ENCODE data around the gene UFSP2. TPM values are rescaled to one million over a fixed set of nuclear protein-coding genes. Genes with fewer than 3 reads are reported as not detected.

Gene UFSP2
- total RNA-seq, 1 donor from 2014 or later = 62.6 TPM

DNA sequence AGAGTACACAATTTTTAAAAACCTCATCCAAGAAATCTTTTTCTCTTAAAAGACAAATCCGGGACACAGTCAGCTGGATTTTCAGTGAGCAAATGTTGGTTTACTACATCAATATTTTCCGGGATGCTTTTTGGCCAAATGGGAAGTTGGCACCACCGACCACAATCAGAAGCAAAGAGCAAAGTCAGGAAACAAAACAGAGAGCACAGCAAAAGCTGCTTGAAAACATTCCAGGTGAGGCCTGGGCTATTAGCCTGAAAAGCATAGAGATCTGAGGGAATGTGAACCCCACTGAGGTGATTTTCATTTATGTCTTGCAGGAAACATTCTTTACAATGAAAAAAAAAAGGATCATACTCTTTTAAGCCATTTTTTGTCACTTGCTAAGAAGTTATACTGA, 63.9 kb downstream of the UFSP2 start:
- no peaks in the 10 kb centered on the region for H3K4me1 ChIP-seq (ENCODE audit: control insufficient read depth in 3 of 3, insufficient read depth in 3 of 3, low read length in 3 of 3)
- no peak overlapping the region for H3K9ac ChIP-seq (ENCODE audit: low read depth in 1 of 3, low read length in 3 of 3)
- H3K36me3 ChIP-seq (ENCODE audit: control insufficient read depth in 3 of 3, insufficient read depth in 3 of 3, low read length in 3 of 3) = peaks cover 0 to 4% (median 4%) of the 10 kb centered on the region in 3 donors
- H3K4me3 ChIP-seq (ENCODE audit: low read length in 3 of 3) = no peak overlapping the region
- no peaks in the 10 kb centered on the region for H3K9me3 ChIP-seq (ENCODE audit: control insufficient read depth in 3 of 3, low read length in 3 of 3)
- H3K27me3 ChIP-seq (ENCODE audit: control insufficient read depth in 3 of 3, insufficient read depth in 3 of 3, low read length in 3 of 3) = no peaks in the 10 kb centered on the region
- H3K27ac ChIP-seq (ENCODE audit: low read depth, low read length) = no peak overlapping the region

DNA sequence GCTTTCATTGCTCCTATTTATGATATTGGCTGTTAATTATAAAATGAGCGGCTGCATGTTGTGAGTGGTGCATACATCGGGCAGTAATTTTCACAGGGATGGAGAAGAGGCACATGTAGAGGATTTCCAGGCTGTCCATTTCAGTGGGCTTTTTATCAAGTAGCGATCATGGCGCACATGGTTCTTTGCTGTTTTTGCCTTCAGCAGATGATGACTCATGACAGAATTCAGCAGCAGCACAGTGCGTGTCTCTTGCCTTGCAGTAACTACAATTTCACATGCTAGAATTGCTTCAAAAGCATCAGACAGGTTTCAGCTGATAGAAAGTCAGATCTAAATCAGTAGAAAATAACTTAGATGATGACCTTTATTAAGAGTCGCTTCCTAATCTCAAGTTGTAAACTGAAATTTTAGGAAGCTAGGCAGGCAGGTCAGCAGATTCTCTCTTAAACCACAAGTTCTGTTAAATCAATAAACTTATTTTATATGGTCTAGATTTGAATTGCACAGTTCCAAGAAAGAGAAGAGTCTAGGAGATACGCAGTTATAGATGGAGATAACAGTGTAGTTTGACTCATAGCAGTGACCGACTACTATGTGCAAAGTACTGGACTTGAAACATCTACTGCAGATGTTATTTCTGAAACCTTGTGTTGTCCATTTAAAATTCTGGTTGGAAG, 65.9 kb downstream of the UFSP2 start:
- Histone ChIP-seq H3K27me3 (ENCODE audit: control insufficient read depth in 3 of 3, insufficient read depth in 3 of 3, low read length in 3 of 3) (no peaks in the 10 kb centered on the region), H3K9ac (ENCODE audit: low read depth in 1 of 3, low read length in 3 of 3) (no peak overlapping the region), H3K4me1 (ENCODE audit: control insufficient read depth in 3 of 3, insufficient read depth in 3 of 3, low read length in 3 of 3) (no peaks in the 10 kb centered on the region), H3K4me3 (ENCODE audit: low read length in 3 of 3) (no peak overlapping the region), H3K36me3 (ENCODE audit: control insufficient read depth in 3 of 3, insufficient read depth in 3 of 3, low read length in 3 of 3) (peaks cover 0 to 4% (median 4%) of the 10 kb centered on the region in 3 donors), H3K9me3 (ENCODE audit: control insufficient read depth in 3 of 3, low read length in 3 of 3) (no peaks in the 10 kb centered on the region), H3K27ac (ENCODE audit: low read depth, low read length) (no peak overlapping the region)

DNA sequence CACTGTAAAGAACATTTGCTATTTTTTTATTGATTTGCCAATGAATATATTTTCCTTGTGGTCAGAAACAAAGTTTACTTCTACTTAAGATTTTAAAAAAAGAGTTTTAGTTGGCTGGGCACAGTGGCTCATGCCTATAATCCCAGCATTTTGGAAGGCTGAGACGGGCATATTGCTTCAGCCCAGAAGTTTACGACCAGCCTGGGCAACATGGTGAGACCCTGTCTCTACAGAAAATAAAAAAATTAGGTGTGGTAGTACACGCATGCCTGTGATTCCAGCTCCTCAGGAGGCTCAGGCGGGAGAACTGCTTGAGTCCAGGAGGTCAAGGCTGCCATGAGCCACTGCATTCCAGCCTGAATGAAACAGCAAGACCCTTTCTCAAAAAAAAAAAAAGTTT, 66.8 kb downstream of the UFSP2 start:
- H3K9ac ChIP-seq (ENCODE audit: low read depth in 1 of 3, low read length in 3 of 3) = no peak overlapping the region
- H3K9me3 ChIP-seq (ENCODE audit: control insufficient read depth in 3 of 3, low read length in 3 of 3) = no peaks in the 10 kb centered on the region
- no peak overlapping the region for H3K4me3 ChIP-seq (ENCODE audit: low read length in 3 of 3)
- H3K27me3 ChIP-seq (ENCODE audit: control insufficient read depth in 3 of 3, insufficient read depth in 3 of 3, low read length in 3 of 3) = no peaks in the 10 kb centered on the region
- H3K27ac ChIP-seq (ENCODE audit: low read depth, low read length) = no peak overlapping the region
- no peaks in the 10 kb centered on the region for H3K4me1 ChIP-seq (ENCODE audit: control insufficient read depth in 3 of 3, insufficient read depth in 3 of 3, low read length in 3 of 3)
- peaks cover 0 to 13% (median 11%) of the 10 kb centered on the region in 3 donors for H3K36me3 ChIP-seq (ENCODE audit: control insufficient read depth in 3 of 3, insufficient read depth in 3 of 3, low read length in 3 of 3)

DNA sequence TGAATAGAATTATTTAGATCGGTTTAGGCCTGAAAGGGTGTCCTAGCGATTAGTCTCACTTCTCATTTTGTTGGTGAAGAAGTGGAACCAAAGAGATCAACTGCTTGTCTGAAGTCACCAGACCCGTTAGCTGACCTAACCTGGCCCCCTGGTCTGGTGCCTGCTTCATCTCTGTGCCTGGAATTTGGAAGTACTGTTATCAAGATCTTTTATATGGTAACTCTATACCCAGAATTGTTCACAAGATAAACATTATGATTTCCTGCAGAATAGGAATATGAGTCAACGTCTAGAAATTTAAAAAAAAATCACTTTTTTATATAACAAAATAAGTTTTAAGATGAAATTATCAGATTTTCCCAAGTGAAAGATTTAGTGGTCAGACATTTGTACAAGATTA, 67.2 kb downstream of the UFSP2 start:
- no peak overlapping the region for H3K9ac ChIP-seq (ENCODE audit: low read depth in 1 of 3, low read length in 3 of 3)
- no peak overlapping the region for H3K27ac ChIP-seq (ENCODE audit: low read depth, low read length)
- no peak overlapping the region for H3K4me3 ChIP-seq (ENCODE audit: low read length in 3 of 3)
- H3K4me1 ChIP-seq (ENCODE audit: control insufficient read depth in 3 of 3, insufficient read depth in 3 of 3, low read length in 3 of 3) = no peaks in the 10 kb centered on the region
- H3K27me3 ChIP-seq (ENCODE audit: control insufficient read depth in 3 of 3, insufficient read depth in 3 of 3, low read length in 3 of 3) = no peaks in the 10 kb centered on the region
- H3K36me3 ChIP-seq (ENCODE audit: control insufficient read depth in 3 of 3, insufficient read depth in 3 of 3, low read length in 3 of 3) = peaks cover 0 to 13% (median 11%) of the 10 kb centered on the region in 3 donors
- H3K9me3 ChIP-seq (ENCODE audit: control insufficient read depth in 3 of 3, low read length in 3 of 3) = no peaks in the 10 kb centered on the region

DNA sequence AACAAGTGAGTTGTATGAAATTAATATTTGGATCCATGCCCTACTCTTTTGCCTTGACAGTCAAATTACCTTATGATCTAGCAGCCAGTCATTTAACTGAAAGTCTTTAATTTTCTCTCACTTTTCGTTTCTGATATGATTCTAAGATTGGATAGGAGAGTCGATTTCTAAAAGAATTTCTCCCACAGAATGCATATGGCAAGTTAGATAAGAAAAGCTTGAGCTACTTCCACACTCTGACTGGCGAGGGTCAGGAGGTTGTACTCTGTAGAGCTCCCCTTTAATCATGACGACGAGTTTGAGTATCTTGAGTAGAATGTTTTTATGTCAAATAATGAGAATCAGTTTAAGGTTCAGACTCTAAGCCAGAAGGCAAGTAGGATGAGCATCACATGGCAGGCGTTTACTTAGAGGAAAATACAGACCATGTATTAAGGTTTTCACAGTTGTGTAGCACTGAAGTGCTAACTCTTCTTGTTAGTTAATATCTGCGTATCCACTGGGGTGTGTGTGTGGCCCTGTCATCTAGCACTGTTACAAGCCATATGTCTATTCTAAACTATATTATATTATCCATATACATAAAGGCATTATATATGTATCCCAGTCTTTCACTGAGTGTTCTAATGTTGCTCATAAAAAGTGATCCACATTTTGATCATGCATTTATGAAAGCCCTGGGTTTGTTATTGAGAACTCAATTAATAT, 67.9 kb downstream of the UFSP2 start:
- Histone ChIP-seq H3K27me3 (ENCODE audit: control insufficient read depth in 3 of 3, insufficient read depth in 3 of 3, low read length in 3 of 3) (no peaks in the 10 kb centered on the region), H3K36me3 (ENCODE audit: control insufficient read depth in 3 of 3, insufficient read depth in 3 of 3, low read length in 3 of 3) (peaks cover 0 to 13% (median 11%) of the 10 kb centered on the region in 3 donors), H3K27ac (ENCODE audit: low read depth, low read length) (no peak overlapping the region), H3K4me3 (ENCODE audit: low read length in 3 of 3) (no peak overlapping the region), H3K9me3 (ENCODE audit: control insufficient read depth in 3 of 3, low read length in 3 of 3) (no peaks in the 10 kb centered on the region), H3K4me1 (ENCODE audit: control insufficient read depth in 3 of 3, insufficient read depth in 3 of 3, low read length in 3 of 3) (no peaks in the 10 kb centered on the region), H3K9ac (ENCODE audit: low read depth in 1 of 3, low read length in 3 of 3) (no peak overlapping the region)

DNA sequence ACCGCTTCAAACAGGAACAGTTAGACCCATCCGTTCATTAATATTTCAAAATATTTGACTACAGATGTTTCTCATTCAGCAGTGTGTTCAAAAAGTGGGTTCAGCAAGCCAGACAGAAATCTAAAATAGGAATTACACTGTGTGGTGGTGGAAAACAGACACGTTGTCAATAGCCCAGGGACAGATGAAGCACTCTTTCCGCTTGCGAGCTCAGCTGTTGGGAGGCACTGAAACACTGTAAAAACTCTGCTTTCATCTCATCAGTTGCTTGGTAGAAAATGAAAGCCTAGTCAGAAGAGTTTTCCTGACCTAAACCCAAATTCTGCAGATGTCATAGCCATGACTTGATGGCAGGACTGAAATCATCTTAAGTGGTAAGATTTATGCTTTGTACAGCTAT, 68.6 kb downstream of the UFSP2 start:
- H3K4me3 ChIP-seq (ENCODE audit: low read length in 3 of 3) = no peak overlapping the region
- H3K27ac ChIP-seq (ENCODE audit: low read depth, low read length) = no peak overlapping the region
- no peaks in the 10 kb centered on the region for H3K4me1 ChIP-seq (ENCODE audit: control insufficient read depth in 3 of 3, insufficient read depth in 3 of 3, low read length in 3 of 3)
- H3K27me3 ChIP-seq (ENCODE audit: control insufficient read depth in 3 of 3, insufficient read depth in 3 of 3, low read length in 3 of 3) = no peaks in the 10 kb centered on the region
- H3K36me3 ChIP-seq (ENCODE audit: control insufficient read depth in 3 of 3, insufficient read depth in 3 of 3, low read length in 3 of 3) = peaks cover under 1 to 13% (median 11%) of the 10 kb centered on the region in 3 donors
- no peaks in the 10 kb centered on the region for H3K9me3 ChIP-seq (ENCODE audit: control insufficient read depth in 3 of 3, low read length in 3 of 3)
- no peak overlapping the region for H3K9ac ChIP-seq (ENCODE audit: low read depth in 1 of 3, low read length in 3 of 3)

DNA sequence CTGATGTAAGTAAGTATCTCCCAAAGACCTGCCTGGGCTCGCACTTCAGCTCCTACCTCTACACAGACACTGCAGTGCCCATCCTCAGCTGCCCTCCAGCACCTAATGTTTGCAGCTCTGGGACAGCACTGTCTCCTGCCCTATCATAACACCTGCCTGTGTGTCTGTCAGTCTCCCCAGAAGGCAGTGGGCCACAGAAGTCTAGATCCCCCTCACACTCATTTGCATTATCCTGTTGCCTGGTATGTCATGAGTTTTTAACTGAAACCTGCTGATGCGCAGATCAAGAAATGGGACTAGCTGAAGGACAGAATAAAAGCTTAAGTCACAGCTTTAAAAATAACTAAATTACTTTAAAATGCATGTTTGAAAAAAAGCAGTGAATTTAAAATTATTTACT, 73.0 kb downstream of the UFSP2 start:
- Histone ChIP-seq H3K27ac (ENCODE audit: low read depth, low read length) (no peak overlapping the region), H3K9ac (ENCODE audit: low read depth in 1 of 3, low read length in 3 of 3) (no peak overlapping the region), H3K36me3 (ENCODE audit: control insufficient read depth in 3 of 3, insufficient read depth in 3 of 3, low read length in 3 of 3) (peaks cover 3 to 13% (median 13%) of the 10 kb centered on the region in 3 donors)

DNA sequence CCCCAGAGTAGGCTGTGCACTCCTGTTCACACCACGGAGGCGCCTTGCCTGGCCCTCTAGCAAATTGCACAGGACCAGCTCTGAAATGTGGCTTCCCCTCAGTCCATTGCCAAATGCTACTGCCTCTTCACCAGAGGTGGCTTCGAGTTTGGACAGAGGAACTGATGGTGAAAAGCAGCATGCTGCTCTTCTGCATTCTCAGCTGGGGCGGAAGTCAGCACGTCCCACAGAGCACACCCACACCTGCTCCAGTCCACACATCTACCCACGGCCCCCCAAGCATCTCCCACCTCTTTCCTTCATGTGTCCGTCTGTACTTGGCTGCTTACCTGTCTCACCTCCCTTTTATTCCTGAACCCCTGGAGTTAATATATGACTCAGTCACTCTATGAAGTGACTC, 73.6 kb downstream of the UFSP2 start:
- H3K9me3 ChIP-seq (ENCODE audit: control insufficient read depth in 3 of 3, low read length in 3 of 3) = no peaks in the 10 kb centered on the region
- H3K27ac ChIP-seq (ENCODE audit: low read depth, low read length) = no peak overlapping the region
- H3K4me3 ChIP-seq (ENCODE audit: low read length in 3 of 3) = no peak overlapping the region
- no peaks in the 10 kb centered on the region for H3K27me3 ChIP-seq (ENCODE audit: control insufficient read depth in 3 of 3, insufficient read depth in 3 of 3, low read length in 3 of 3)
- no peak overlapping the region for H3K9ac ChIP-seq (ENCODE audit: low read depth in 1 of 3, low read length in 3 of 3)
- H3K4me1 ChIP-seq (ENCODE audit: control insufficient read depth in 3 of 3, insufficient read depth in 3 of 3, low read length in 3 of 3) = no peaks in the 10 kb centered on the region
- H3K36me3 ChIP-seq (ENCODE audit: control insufficient read depth in 3 of 3, insufficient read depth in 3 of 3, low read length in 3 of 3) = peaks cover 3 to 12% (median 12%) of the 10 kb centered on the region in 3 donors

More for the DNA sequence above, 73.0 kb downstream of the UFSP2 start:
- H3K4me3 ChIP-seq (ENCODE audit: low read length in 3 of 3) = no peak overlapping the region
- no peaks in the 10 kb centered on the region for H3K4me1 ChIP-seq (ENCODE audit: control insufficient read depth in 3 of 3, insufficient read depth in 3 of 3, low read length in 3 of 3)
- no peaks in the 10 kb centered on the region for H3K9me3 ChIP-seq (ENCODE audit: control insufficient read depth in 3 of 3, low read length in 3 of 3)
- no peaks in the 10 kb centered on the region for H3K27me3 ChIP-seq (ENCODE audit: control insufficient read depth in 3 of 3, insufficient read depth in 3 of 3, low read length in 3 of 3)

DNA sequence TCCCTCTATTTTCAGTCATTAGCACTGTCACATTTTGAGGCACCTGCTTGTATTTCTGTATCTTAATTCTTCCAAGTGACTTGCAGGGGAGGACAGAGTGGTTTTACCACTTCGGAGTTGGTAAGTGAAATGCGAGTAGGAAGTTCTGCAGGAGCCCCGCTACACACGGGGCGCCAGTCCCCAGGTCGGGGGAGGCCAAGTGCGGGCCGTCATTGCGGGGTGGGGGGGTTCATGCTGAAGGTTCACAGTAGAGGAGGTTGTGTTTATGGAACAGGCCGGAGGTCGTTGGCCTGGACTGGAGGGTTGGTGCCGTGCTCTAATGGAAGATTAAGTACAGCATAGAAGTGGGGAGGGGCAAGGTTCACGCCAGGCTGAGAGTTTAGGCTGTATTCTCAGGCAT, 74.1 kb downstream of the UFSP2 start:
- Histone ChIP-seq H3K27me3 (ENCODE audit: control insufficient read depth in 3 of 3, insufficient read depth in 3 of 3, low read length in 3 of 3) (no peaks in the 10 kb centered on the region), H3K4me1 (ENCODE audit: control insufficient read depth in 3 of 3, insufficient read depth in 3 of 3, low read length in 3 of 3) (no peaks in the 10 kb centered on the region), H3K9ac (ENCODE audit: low read depth in 1 of 3, low read length in 3 of 3) (no peak overlapping the region), H3K27ac (ENCODE audit: low read depth, low read length) (no peak overlapping the region), H3K4me3 (ENCODE audit: low read length in 3 of 3) (no peak overlapping the region), H3K9me3 (ENCODE audit: control insufficient read depth in 3 of 3, low read length in 3 of 3) (no peaks in the 10 kb centered on the region), H3K36me3 (ENCODE audit: control insufficient read depth in 3 of 3, insufficient read depth in 3 of 3, low read length in 3 of 3) (peaks cover 3 to 17% (median 12%) of the 10 kb centered on the region in 3 donors)
